ENCODE measurements around the gene MYBPHL.

The MYBPHL gene

GRCh38 chr1:109265741-109266330, 41.0 kb downstream of the MYBPHL start:
- DNase-seq (ENCODE audit: low read depth, low spot score): no peak

- DNase-seq (ENCODE audit: low read depth, low spot score): no peak
These were observed 41.8 kb downstream of the MYBPHL start for GRCh38 chr1:109265016-109265415.

GRCh38 chr1:109264379-109264755, 42.4 kb downstream of the MYBPHL start:
- DNase-seq (ENCODE audit: low read depth, low spot score): no peak

GRCh38 chr1:109263597-109264378, 43.0 kb downstream of the MYBPHL start:
- DNase-seq (ENCODE audit: low read depth, low spot score): no peak

GRCh38 chr1:109263234-109263596, 43.6 kb downstream of the MYBPHL start:
- no peak for DNase-seq (ENCODE audit: low read depth, low spot score)

GRCh38 chr1:109262231-109263055, 44.4 kb downstream of the MYBPHL start:
- no peak for DNase-seq (ENCODE audit: low read depth, low spot score)

GRCh38 chr1:109261578-109261977, 45.2 kb downstream of the MYBPHL start:
- DNase-seq (ENCODE audit: low read depth, low spot score): no peak

- no peak for DNase-seq (ENCODE audit: low read depth, low spot score)
These were observed 45.8 kb downstream of the MYBPHL start for GRCh38 chr1:109261006-109261405.

- DNase-seq (ENCODE audit: low read depth, low spot score): no peak
These were observed 46.9 kb downstream of the MYBPHL start for GRCh38 chr1:109259674-109260557.

GRCh38 chr1:109258481-109259466, 48.0 kb downstream of the MYBPHL start:
- DNase-seq (ENCODE audit: low read depth, low spot score): no peak

- no peak for DNase-seq (ENCODE audit: low read depth, low spot score)
These were observed 49.0 kb downstream of the MYBPHL start for GRCh38 chr1:109257682-109258421.

- DNase-seq (ENCODE audit: low read depth, low spot score): no peak
These were observed 49.7 kb downstream of the MYBPHL start for GRCh38 chr1:109256971-109257681.

GRCh38 chr1:109256085-109256484, 50.7 kb downstream of the MYBPHL start:
- no peak for DNase-seq (ENCODE audit: low read depth, low spot score)

GRCh38 chr1:109255678-109256077, 51.1 kb downstream of the MYBPHL start:
- DNase-seq (ENCODE audit: low read depth, low spot score): no peak

- no peak for DNase-seq (ENCODE audit: low read depth, low spot score)
These were observed 51.6 kb downstream of the MYBPHL start for GRCh38 chr1:109255097-109255651.

GRCh38 chr1:109254621-109255096, 52.2 kb downstream of the MYBPHL start:
- no peak for DNase-seq (ENCODE audit: low read depth, low spot score)

GRCh38 chr1:109253803-109254620, 52.8 kb downstream of the MYBPHL start:
- DNase-seq (ENCODE audit: low read depth, low spot score): no peak

Data from brain pericyte (primary cell).